ENCODE results near the gene NAT8L.

Gene NAT8L

GRCh38 chr4:2103843-2104547 lies 44.9 kb downstream of the NAT8L start:
- TF ChIP-seq CTCF (conservative IDR thresholded peaks at IDR 0.05), result no peak
- no peak overlapping the region for H3K27ac ChIP-seq

- TF ChIP-seq CTCF (conservative IDR thresholded peaks at IDR 0.05), result no peak
- H3K27ac ChIP-seq, result no peak overlapping the region
Measured at GRCh38 chr4:2104556-2105345, 45.6 kb downstream of the NAT8L start.

DNA sequence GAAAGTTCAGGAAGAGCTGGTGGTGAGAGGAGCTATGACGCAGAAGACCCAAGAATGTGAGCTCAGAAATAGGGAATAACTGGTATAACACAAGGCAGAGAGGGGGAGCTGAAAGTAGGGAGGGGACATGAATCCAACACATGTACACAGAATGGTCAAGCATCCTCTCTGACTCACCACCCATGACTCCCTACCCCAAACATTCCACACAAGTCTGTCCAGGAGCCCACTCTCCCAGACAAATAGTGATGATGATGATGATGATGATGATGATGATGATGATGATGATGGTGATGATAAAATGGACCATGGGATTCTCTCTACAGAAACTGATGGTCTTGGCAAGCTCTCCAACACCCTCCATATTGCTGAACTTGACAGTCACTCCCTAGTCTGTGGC lies 46.4 kb downstream of the NAT8L start:
- H3K27ac ChIP-seq, result no peak overlapping the region
- TF ChIP-seq CTCF (conservative IDR thresholded peaks at IDR 0.05), result no peak

DNA sequence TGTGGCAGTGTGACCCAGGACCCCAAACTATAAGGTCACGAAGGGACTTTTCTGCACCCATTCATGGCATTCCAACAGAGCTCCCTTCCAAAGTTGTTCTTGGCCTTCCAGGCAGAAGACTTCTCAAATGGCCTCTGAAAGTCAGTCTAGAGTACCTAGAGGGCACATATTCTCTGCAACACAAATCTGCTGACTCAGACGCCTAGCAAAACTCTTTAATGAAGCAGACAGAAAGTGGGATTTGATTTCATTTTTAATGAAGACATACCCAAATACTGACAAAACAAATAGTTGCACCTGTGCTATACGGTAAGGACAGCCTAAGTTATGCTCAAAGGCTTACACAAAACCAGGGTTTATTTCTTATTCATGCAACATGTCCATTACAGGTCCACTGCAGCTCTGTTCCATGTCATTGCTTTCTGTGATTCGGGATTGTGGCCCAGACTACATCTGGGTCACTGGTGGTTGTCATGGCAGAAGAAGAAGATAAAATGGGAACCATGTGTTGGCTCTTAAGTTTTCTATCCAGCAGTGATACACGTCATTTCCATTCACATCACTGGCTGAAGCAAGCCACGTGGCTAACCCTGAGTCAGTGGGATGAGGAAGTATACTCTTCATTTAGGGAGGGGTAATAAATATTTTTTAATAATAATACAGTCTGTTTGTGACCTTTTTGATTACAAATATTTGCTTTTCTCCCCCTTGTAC lies 57.7 kb downstream of the NAT8L start:
- no peak overlapping the region for H3K27ac ChIP-seq
- no peak for TF ChIP-seq CTCF (conservative IDR thresholded peaks at IDR 0.05)
